ENCODE results near the gene MRPL53. TPM values are rescaled to one million over a fixed set of nuclear protein-coding genes. Genes with fewer than 3 reads are reported as not detected.
A peak's percentile ranks its signal among the peaks of the same experiment; 100 is the strongest.

The MRPL53 gene
- total and polyA plus RNA-seq, 2 of the 13 experiments (the other 11 are each of a cell fraction or from before 2014, with no cell fraction given) = 34.3 to 51.9 TPM

DNA sequence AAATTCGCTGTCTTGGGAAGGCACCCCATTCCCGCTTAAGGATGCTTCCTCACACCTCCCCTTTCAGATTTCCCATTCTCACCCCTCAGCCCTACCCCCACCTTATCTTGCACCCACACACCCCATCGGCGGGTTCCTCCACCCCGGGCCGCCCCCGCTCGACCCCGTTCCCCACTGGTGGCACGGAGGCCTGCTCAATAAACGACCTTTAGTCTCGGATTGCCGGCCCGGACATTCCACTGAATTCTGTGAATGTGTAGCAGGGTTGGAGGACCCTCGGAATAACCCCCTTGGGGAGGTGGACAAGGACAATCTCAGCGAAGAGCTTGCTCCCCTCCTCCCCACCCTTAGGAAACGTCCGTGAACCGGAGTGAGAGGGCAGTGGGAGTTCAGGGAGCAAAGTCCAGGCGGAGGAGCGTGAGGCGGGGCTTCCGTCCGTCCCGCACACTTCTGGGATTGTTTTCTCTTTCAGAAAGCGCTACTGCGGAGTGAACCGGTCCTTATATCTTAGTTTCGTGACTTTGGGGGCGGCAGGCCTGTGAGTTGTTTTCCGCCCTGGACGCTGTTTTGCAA lies 29.8 kb upstream of the MRPL53 start (continued):
- TF ChIP-seq SMC3 (IDR thresholded peaks at IDR 0.05; ENCODE audit: low read length) (no peak), KLF15 (CRISPR knock-in tag; IDR thresholded peaks at IDR 0.05; ENCODE audit: borderline replicate concordance) (peak; percentile 10; the same call in 1 of the 2 replicates), NKX3-1 (CRISPR knock-in tag; IDR thresholded peaks at IDR 0.05) (no peak), TFE3 (CRISPR knock-in tag; IDR thresholded peaks at IDR 0.05) (peak; percentile 64; the same call in 1 of the 2 replicates), ZNF564 (CRISPR knock-in tag; IDR thresholded peaks at IDR 0.05) (no peak), KDM4B (CRISPR knock-in tag; IDR thresholded peaks at IDR 0.05) (no peak), DNMT3B (CRISPR knock-in tag; conservative IDR thresholded peaks at IDR 0.05) (no peak), KDM3A (CRISPR knock-in tag; IDR thresholded peaks at IDR 0.05; ENCODE audit: low read depth) (0 out of 2 replicates have a peak, but pooled peaks have one; percentile 14), KIAA2018 (CRISPR knock-in tag; IDR thresholded peaks at IDR 0.05; ENCODE audit: borderline replicate concordance) (0 out of 2 replicates have a peak, but pooled peaks have one; percentile 18), ZNF775 (CRISPR knock-in tag; IDR thresholded peaks at IDR 0.05; ENCODE audit: borderline replicate concordance) (no peak), RARA (CRISPR knock-in tag; IDR thresholded peaks at IDR 0.05) (peak; percentile 100), CREM (IDR thresholded peaks at IDR 0.05) (peak; percentile 75), CREM (CRISPR knock-in tag; IDR thresholded peaks at IDR 0.05) (no peak), ZFX (CRISPR knock-in tag; IDR thresholded peaks at IDR 0.05; ENCODE audit: low read depth) (peak; percentile 77; the same call in 1 of the 2 replicates), KDM5B (CRISPR knock-in tag; IDR thresholded peaks at IDR 0.05; ENCODE audit: borderline replicate concordance) (no peak), HMGXB4 (CRISPR knock-in tag; IDR thresholded peaks at IDR 0.05; ENCODE audit: borderline replicate concordance in 1 of 2, low read depth in 1 of 2) (no peak; a peak in 1 of 4 replicates), ZNF879 (CRISPR knock-in tag; IDR thresholded peaks at IDR 0.05) (peak; percentile 33; the same call in 1 of the 2 replicates)

Measured in HepG2 (cell line).